ENCODE results near the gene SHC1.
"Not testable (repeated sequence)": the region's sequence is repeated elsewhere in the genome, so short reads cannot be mapped to it uniquely, and the experiment has no call there.

The SHC1 gene

GRCh38 chr1:154999571-155000410 lies 29.2 kb upstream of the SHC1 start:
- no peak for TF ChIP-seq TAF1 (IDR thresholded peaks at IDR 0.05; ENCODE audit: borderline replicate concordance, low read depth, low read length)
- 0 out of 2 replicates have a peak, but pooled peaks have one; percentile 50 for TF ChIP-seq POLR2A (IDR thresholded peaks at IDR 0.05; ENCODE audit: low read depth, low read length)
- TF ChIP-seq POLR2AphosphoS5 (IDR thresholded peaks at IDR 0.05; ENCODE audit: low read depth, low read length): no peak
- DNase-seq (ENCODE audit: insufficient read length) (no peak), FAIRE-seq (peak; percentile 66)

- FAIRE-seq: peak; percentile 79
- peak; percentile 79 for DNase-seq (ENCODE audit: insufficient read length)
- TF ChIP-seq POLR2A (IDR thresholded peaks at IDR 0.05; ENCODE audit: low read depth, low read length) (peak; percentile 81), POLR2AphosphoS5 (IDR thresholded peaks at IDR 0.05; ENCODE audit: low read depth, low read length) (no peak; the same call in 1 of the 2 replicates), TAF1 (IDR thresholded peaks at IDR 0.05; ENCODE audit: borderline replicate concordance, low read depth, low read length) (peak; percentile 67; the same call in 1 of the 2 replicates)
Observed at GRCh38 chr1:154998818-154999570, 28.4 kb upstream of the SHC1 start.

GRCh38 chr1:154998201-154998780 lies 27.7 kb upstream of the SHC1 start:
- TF ChIP-seq TAF1 (IDR thresholded peaks at IDR 0.05; ENCODE audit: borderline replicate concordance, low read depth, low read length): no peak
- TF ChIP-seq POLR2AphosphoS5 (IDR thresholded peaks at IDR 0.05; ENCODE audit: low read depth, low read length): no peak
- no peak for TF ChIP-seq POLR2A (IDR thresholded peaks at IDR 0.05; ENCODE audit: low read depth, low read length)
- FAIRE-seq (no peak), DNase-seq (ENCODE audit: insufficient read length) (no peak)

GRCh38 chr1:154996966-154997701 lies 26.6 kb upstream of the SHC1 start:
- TF ChIP-seq TAF1 (IDR thresholded peaks at IDR 0.05; ENCODE audit: borderline replicate concordance, low read depth, low read length) (no peak), POLR2AphosphoS5 (IDR thresholded peaks at IDR 0.05; ENCODE audit: low read depth, low read length) (no peak), POLR2A (IDR thresholded peaks at IDR 0.05; ENCODE audit: low read depth, low read length) (no peak)
- DNase-seq (ENCODE audit: insufficient read length): no peak
- no peak for FAIRE-seq

- not testable (repeated sequence) for FAIRE-seq; DNase-seq (ENCODE audit: insufficient read length)
Observed at GRCh38 chr1:154995301-154995983, 24.9 kb upstream of the SHC1 start.

- TF ChIP-seq TAF1 (IDR thresholded peaks at IDR 0.05; ENCODE audit: borderline replicate concordance, low read depth, low read length): no peak
- TF ChIP-seq POLR2AphosphoS5 (IDR thresholded peaks at IDR 0.05; ENCODE audit: low read depth, low read length): no peak
- TF ChIP-seq POLR2A (IDR thresholded peaks at IDR 0.05; ENCODE audit: low read depth, low read length): no peak
- no peak for FAIRE-seq
- DNase-seq (ENCODE audit: insufficient read length): no peak
Observed at GRCh38 chr1:154994591-154994990, 24.0 kb upstream of the SHC1 start.

- FAIRE-seq: no peak
- TF ChIP-seq TAF1 (IDR thresholded peaks at IDR 0.05; ENCODE audit: borderline replicate concordance, low read depth, low read length) (no peak), POLR2AphosphoS5 (IDR thresholded peaks at IDR 0.05; ENCODE audit: low read depth, low read length) (no peak), POLR2A (IDR thresholded peaks at IDR 0.05; ENCODE audit: low read depth, low read length) (no peak)
- DNase-seq (ENCODE audit: insufficient read length): no peak
Observed at GRCh38 chr1:154994269-154994587, 23.7 kb upstream of the SHC1 start.

- no peak for FAIRE-seq
- no peak for DNase-seq (ENCODE audit: insufficient read length)
- TF ChIP-seq POLR2AphosphoS5 (IDR thresholded peaks at IDR 0.05; ENCODE audit: low read depth, low read length) (0 out of 2 replicates have a peak, but pooled peaks have one; percentile 27), TAF1 (IDR thresholded peaks at IDR 0.05; ENCODE audit: borderline replicate concordance, low read depth, low read length) (no peak)
Observed at GRCh38 chr1:154993572-154994268, 23.2 kb upstream of the SHC1 start, which contains the start of gene LENEP. Gene LENEP, plus strand, starts transcription at chr1:154993586. Its CDS starts 22 bp downstream, at chr1:154993608.

- no peak for FAIRE-seq
- no peak for TF ChIP-seq POLR2AphosphoS5 (IDR thresholded peaks at IDR 0.05; ENCODE audit: low read depth, low read length)
- TF ChIP-seq TAF1 (IDR thresholded peaks at IDR 0.05; ENCODE audit: borderline replicate concordance, low read depth, low read length): no peak
- no peak for TF ChIP-seq POLR2A (IDR thresholded peaks at IDR 0.05; ENCODE audit: low read depth, low read length)
- no peak for DNase-seq (ENCODE audit: insufficient read length)
Observed at GRCh38 chr1:154992721-154993571, 22.4 kb upstream of the SHC1 start.
